COLO829 (cell line): ENCODE measurements around the gene SNX4.
"Not testable (repeated sequence)": the region's sequence is repeated elsewhere in the genome, so short reads cannot be mapped to it uniquely, and the experiment has no call there.

Experiments
- DNase-seq: peaks from one replicate; pipeline ENCODE4 v3.0.0; 2012; ENCODE audit warnings: low spot score

The SNX4 gene

DNA sequence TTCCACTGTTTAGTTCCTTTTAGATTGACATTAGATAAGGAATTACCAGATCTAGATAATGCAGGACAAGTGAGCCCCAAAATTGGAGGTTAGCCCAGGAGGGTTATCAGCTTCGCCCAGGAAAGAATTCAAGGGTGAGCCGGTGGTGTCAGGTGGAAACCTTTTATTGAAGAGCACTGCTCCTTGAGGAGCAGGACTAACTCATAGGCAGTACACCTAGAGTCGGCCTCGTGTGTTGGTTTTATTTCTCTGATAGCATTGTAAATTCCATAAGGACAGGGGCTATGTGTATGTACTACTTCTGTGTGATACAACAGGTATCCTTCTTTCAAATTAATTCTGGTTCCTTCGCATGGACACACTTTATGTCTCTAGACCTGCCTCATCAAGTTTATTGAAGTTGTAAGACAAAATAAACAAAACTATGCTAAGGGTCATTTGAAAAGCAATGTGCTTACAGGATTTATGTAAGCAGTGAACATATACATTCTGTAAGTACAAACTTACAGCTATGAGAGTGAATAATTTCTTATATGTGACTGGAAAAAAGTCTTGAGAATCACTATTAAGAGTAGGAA lies 57.2 kb downstream of the SNX4 start:
- no peak for DNase-seq

DNA sequence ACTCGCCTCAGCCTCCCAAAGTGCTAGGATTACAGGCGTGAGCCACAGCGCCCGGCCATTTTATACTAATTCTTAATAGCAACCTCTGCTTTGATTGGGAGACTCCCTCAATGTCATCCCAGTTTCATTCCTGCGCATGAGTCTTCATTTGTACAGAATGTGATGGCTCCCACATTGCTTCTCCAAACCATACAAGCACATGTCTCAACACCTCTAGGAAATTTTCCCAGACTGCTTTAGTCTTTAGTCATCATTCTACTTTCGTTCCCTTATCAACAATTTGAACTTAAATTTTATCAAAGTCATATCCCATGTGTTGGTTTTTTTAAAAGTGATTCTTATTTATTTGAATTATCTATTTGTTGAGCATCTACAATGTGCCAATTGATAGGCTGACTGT lies 58.1 kb downstream of the SNX4 start:
- DNase-seq: no peak

GRCh38 chr3:125460233-125460632 lies 59.8 kb downstream of the SNX4 start:
- no peak for DNase-seq

DNA sequence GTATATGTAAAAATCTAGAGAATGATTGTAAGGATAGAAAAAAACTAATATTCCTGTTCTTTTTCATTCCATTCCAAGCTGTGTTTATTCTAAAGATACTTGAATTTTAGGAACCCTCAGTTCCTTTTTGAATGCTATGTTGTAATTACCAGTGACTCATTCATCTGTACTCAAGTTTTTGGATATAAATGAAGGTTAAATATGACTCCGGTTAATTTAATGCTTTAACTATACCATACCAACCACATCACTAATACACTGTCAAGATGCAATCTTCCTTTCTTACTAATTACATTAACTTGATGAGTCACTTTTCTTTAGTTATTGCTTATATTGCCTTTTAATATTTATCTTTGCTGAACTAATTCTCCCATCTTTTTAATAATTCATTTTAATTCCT lies 76.1 kb downstream of the SNX4 start:
- DNase-seq: no peak

DNA sequence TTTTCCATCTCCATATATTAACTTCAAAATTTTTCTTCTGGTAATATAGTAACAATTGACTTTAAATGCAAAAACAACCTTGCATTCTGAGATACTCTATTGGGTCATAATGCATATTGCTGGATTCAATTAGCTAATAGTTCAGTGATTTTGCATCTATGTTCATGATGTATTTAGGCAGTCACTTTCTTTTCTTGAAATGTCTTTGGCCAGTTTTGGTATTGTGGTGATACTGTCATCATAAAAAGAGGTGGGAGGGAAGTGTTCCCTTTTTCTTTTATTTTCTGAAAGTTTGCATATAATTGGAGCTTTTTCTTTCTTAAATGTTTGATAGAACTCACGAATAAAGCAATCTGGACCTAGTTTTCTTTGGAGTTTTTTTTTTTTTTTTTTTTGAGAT lies 77.5 kb downstream of the SNX4 start:
- no peak for DNase-seq

DNA sequence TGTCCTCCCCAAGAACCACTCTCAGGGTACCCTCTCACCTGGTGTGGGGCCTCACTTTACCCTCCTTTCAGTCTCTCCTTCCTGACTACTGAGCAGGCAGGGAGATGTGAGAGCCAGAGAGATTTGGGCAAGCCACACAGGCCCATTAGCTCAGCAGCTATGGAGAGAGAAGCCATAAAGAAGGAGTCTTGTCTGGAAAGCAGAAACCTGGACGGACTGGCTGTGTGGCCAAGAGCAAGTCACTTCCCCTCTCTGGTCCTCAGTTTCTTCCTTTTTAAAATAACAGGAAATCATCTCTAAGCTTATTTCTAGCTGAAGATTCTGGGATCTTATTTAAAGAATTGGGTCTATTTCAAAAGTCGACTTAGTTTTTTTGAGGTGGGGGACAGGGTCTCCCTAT lies 79.0 kb downstream of the SNX4 start:
- DNase-seq: no peak

DNA sequence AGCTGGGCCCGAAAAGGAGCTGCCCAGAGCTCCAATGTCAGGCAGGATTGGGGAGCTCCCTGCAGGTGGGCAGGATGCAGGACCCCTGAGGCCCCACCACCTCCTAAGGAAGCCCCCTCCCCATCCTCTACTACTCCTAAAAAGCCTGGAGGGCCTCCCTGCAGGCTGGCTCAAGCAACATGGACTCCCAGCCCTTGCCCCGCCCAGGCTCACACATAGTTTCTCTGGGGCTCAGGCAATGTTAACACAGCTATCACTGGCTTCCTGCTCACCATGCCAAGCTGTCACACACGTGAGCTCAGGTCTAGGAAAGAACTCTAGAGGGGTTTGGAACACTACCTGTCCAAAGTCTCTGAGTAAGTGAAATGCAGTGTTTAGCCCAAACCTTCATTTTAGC lies 79.4 kb downstream of the SNX4 start:
- DNase-seq: no peak

- DNase-seq: peak; percentile 73
Observed at GRCh38 chr3:125437631-125438435, 82.2 kb downstream of the SNX4 start.

DNA sequence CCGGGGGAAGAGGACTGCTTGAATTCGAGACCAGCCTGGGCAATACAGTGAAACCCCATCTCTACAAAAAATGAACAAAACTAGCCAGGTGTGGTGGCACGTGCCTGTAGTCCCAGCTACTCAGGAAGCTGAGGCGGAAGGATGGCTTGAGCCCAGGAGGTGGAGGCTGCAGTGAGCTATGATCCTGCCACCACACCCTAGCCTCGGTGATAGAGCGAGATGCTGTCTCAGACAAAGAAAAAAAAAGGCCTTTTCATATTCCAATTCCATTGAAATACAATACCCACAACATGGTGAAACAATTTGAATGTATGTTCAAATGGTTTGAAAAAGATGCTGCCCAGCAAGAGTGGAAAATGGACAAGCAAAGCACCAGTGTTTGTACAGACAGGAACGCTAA lies 83.1 kb downstream of the SNX4 start:
- DNase-seq: no peak

DNA sequence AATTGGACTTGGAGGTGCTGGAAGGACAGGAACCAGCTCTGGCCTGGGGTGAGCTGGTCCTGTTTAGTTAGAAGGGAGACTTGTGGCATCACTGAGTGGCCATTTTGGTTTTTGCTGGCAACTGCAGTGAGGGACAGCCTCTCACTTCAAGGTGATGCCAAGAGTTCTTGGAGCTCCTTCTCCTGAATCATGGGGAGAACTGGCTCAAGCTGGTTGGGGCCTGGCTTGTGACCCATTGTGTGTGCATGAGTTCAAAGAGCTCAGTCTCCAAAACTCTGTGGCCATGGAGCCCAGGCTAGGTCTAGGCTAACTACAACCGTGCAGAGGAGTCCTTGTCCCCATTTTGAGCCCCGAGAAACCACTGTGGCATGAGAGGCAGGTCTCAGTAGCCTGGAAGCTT lies 84.8 kb downstream of the SNX4 start:
- DNase-seq: no peak

DNA sequence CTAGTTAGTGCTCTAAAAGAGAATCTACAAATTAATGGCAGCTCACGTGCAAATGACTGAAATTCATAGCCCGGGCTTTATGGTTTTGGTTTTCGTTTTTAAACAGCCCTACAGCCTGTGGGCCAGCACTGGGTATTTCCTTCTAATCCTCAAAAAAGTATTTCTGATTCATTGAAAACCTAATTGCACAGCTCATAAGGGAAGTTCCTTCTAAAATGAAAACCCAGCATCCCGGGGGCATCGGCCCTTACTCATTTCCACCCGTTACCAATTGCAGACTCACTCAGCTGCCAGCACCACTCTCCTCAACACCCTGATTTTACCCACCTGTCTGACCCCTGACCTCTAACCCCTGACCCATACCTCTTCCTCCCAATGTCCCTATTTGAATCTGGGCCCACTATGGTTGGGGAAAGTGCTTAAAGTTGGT lies 85.4 kb downstream of the SNX4 start:
- DNase-seq: no peak

DNA sequence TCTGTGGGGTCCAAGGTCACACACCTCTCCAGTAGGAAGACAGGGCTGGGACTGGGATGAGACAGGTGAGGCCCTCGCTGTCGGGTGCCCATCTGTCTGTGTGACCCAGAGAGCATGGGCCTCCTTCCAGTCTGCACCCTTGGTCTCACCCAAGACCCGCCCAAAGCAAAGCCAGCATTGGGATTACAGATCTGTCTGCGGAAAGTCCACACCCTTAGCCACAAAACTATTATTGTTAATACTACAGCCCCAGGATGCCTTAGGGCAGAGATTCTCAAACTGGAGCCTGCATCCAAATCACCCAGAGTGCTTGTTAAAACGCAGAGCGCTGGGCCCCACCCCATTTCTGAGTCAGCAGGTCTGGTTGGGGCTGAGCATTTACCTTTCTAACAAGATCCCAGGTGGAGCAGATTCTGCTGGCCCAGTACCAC lies 86.4 kb downstream of the SNX4 start:
- DNase-seq: no peak

GRCh38 chr3:125433091-125433534 lies 86.9 kb downstream of the SNX4 start:
- DNase-seq: no peak

- no peak for DNase-seq
Observed at GRCh38 chr3:125431912-125432790, 87.9 kb downstream of the SNX4 start.

DNA sequence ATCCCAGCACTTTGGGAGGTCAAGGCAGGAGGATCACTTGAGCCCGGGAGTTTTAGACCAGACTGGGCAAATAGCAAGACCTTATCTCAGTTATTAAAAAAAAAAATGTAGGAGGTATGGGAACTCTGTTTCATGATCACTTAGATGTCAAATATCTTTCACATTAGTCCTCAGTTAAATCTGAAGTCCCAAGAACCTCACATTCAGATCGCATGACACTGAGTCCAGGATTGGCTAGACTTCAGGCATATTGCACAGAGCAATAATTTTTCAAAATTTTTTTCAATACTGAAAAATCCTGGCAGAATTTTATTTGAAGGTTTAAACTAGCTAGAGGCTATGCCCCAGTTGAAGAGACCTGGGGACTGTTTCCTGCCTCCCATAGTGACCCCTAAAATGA lies 88.6 kb downstream of the SNX4 start:
- DNase-seq: no peak

- no peak for DNase-seq
Observed at GRCh38 chr3:125428216-125428830, 91.7 kb downstream of the SNX4 start.

GRCh38 chr3:125418306-125418705 lies 101.7 kb downstream of the SNX4 start:
- DNase-seq: no peak

DNA sequence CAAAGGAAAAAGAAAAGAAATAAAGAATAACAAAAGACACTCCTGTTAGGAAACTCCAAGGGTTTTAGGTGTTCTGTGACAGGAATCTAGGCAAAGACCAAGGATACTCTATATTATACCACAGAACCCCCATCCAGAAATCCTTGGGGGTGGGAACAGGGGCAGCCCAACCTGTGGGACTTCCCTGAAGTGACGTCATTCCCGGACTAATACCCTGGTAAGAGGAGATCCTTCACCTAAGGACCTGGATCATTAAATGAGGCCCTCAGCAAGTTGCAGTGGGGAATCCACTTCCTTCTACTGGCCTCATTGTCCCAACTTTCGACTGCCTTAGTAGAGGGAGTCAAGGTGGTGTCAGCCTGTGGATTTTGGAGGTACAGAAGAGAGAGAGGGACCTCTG lies 103.8 kb downstream of the SNX4 start:
- DNase-seq: no peak

GRCh38 chr3:125414669-125415068 lies 105.3 kb downstream of the SNX4 start:
- no peak for DNase-seq

GRCh38 chr3:125410922-125411321 lies 109.1 kb downstream of the SNX4 start:
- no peak for DNase-seq

DNA sequence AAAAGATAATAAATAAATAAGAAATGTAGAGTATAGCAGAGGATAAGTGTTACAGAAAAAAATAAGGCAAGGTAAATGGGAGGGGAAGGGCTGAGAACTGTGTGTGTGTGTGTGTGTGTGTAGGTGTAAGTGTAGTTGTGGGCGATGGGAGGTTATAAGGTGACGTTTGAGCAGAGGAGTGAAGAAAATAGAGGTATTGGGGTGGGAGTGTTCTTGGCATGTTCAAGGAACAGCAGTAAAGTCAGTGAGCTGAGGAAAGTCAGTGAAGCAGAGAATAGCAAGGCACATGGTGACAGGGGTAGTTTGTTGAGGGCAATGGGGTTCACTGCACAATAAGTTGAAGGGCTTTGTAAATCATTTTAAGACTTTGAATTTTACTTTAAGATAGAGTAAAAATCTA lies 113.9 kb downstream of the SNX4 start:
- DNase-seq: no peak

GRCh38 chr3:125405515-125405914 lies 114.5 kb downstream of the SNX4 start:
- not testable (repeated sequence) for DNase-seq
